ENCODE data around the gene RNF20. TPM values are rescaled to one million over a fixed set of nuclear protein-coding genes. Genes with fewer than 3 reads are reported as not detected.

The RNF20 gene
- total and polyA plus RNA-seq, 10 of the 15 experiments (the other 5 are each of a cell fraction or from before 2014, with no cell fraction given), result 7.5 to 38.9 (median 26.7) TPM

DNA sequence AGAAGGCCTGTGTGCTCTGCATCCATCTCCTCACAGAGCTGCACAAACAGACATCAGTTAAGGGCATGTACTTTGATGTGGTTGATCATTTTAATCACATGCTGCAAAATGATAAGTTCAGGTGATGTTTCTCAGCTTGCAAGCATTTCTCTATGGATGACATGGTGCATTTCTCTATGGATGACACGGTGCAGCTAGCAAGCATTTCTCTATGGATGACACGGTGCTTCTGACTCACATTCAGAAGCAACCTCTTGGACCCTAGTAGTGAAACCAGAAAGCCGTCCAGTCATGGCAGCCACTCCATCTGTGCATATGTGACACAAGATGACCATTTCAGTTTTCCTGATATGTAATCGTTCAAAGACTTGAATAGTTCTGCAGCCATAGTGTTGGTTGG lies 24.1 kb upstream of the RNF20 start (continued):
- TF ChIP-seq, protein P1, sequence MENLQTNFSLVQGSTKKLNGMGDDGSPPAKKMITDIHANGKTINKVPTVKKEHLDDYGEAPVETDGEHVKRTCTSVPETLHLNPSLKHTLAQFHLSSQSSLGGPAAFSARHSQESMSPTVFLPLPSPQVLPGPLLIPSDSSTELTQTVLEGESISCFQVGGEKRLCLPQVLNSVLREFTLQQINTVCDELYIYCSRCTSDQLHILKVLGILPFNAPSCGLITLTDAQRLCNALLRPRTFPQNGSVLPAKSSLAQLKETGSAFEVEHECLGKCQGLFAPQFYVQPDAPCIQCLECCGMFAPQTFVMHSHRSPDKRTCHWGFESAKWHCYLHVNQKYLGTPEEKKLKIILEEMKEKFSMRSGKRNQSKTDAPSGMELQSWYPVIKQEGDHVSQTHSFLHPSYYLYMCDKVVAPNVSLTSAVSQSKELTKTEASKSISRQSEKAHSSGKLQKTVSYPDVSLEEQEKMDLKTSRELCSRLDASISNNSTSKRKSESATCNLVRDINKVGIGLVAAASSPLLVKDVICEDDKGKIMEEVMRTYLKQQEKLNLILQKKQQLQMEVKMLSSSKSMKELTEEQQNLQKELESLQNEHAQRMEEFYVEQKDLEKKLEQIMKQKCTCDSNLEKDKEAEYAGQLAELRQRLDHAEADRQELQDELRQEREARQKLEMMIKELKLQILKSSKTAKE (IDR thresholded peaks at IDR 0.05; ENCODE audit: low read depth, poor library complexity, severe bottlenecking), result no peak
- TF ChIP-seq NR2C2 (IDR thresholded peaks at IDR 0.05; ENCODE audit: borderline replicate concordance, control insufficient read depth, insufficient read length, low read depth), result no peak
- no peak for TF ChIP-seq ESRRA (IDR thresholded peaks at IDR 0.05; ENCODE audit: low read length)
- TF ChIP-seq, protein P2, sequence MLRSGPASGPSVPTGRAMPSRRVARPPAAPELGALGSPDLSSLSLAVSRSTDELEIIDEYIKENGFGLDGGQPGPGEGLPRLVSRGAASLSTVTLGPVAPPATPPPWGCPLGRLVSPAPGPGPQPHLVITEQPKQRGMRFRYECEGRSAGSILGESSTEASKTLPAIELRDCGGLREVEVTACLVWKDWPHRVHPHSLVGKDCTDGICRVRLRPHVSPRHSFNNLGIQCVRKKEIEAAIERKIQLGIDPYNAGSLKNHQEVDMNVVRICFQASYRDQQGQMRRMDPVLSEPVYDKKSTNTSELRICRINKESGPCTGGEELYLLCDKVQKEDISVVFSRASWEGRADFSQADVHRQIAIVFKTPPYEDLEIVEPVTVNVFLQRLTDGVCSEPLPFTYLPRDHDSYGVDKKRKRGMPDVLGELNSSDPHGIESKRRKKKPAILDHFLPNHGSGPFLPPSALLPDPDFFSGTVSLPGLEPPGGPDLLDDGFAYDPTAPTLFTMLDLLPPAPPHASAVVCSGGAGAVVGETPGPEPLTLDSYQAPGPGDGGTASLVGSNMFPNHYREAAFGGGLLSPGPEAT (IDR thresholded peaks at IDR 0.05; ENCODE audit: low read depth), result no peak
- no peak for TF ChIP-seq CHD4 (IDR thresholded peaks at IDR 0.05)
- no peak for TF ChIP-seq SMC3 (IDR thresholded peaks at IDR 0.05; ENCODE audit: borderline replicate concordance, low read length)
- TF ChIP-seq GABPA (IDR thresholded peaks at IDR 0.05; ENCODE audit: low read depth), result no peak
- no peak for TF ChIP-seq TCF12 (IDR thresholded peaks at IDR 0.05; ENCODE audit: low read depth, low read length)
- no peak for TF ChIP-seq USF2 (IDR thresholded peaks at IDR 0.05; ENCODE audit: borderline replicate concordance, low read depth, low read length)
- no peak for TF ChIP-seq RAD21 (IDR thresholded peaks at IDR 0.05; ENCODE audit: insufficient read depth, low read depth, low read length)

Data from GM12878 (cell line).